DOHH2 (cell line): ENCODE measurements around the gene GTF2F2.

Experiments used
- H3F3A ChIP-seq: fragments of 200-600 bp; sonication (generic), shearing (Covaris generic); 2 replicates; pipeline ENCODE4 v1.6.0; 2016; ENCODE audit warnings: antibody characterized with exemption, mild to moderate bottlenecking; ENCODE audit not compliant: control insufficient read depth, insufficient read depth
- H3K27ac ChIP-seq: fragments of 200-600 bp; sonication (generic); 2 replicates; pipeline ENCODE4 v1.5.1; 2014; ENCODE audit warnings: low read depth, mild to moderate bottlenecking, low read length, moderate library complexity
- H3K27me3 ChIP-seq: fragments of 200-600 bp; sonication (generic); 2 replicates; pipeline ENCODE4 v1.6.1; 2014; ENCODE audit warnings: mild to moderate bottlenecking, low read length, mixed read lengths; ENCODE audit not compliant: control insufficient read depth
- H3K36me3 ChIP-seq: fragments of 200-600 bp; sonication (generic); 2 replicates; pipeline ENCODE4 v1.6.1; 2014; ENCODE audit warnings: mild to moderate bottlenecking, low read length, moderate library complexity, mixed read lengths; ENCODE audit not compliant: control insufficient read depth
- H3K4me1 ChIP-seq: fragments of 200-600 bp; sonication (generic); 2 replicates; pipeline ENCODE4 v1.6.1; 2014; ENCODE audit warnings: mild to moderate bottlenecking, low read length, mixed read lengths; ENCODE audit not compliant: control insufficient read depth
- H3K4me2 ChIP-seq: fragments of 200-600 bp; sonication (generic); 2 replicates; pipeline ENCODE4 v1.6.0; 2014; ENCODE audit warnings: mild to moderate bottlenecking, low read length, moderate library complexity
- H3K4me3 ChIP-seq: fragments of 200-600 bp; sonication (generic); 2 replicates; pipeline ENCODE4 v1.5.1; 2014; ENCODE audit warnings: mild to moderate bottlenecking, low read length, mixed read lengths
- H3K79me2 ChIP-seq: fragments of 200-600 bp; sonication (generic); 2 replicates; pipeline ENCODE4 v1.6.1; 2014; ENCODE audit warnings: mild to moderate bottlenecking, low read length, mixed read lengths; ENCODE audit not compliant: control insufficient read depth
- H3K9me2 ChIP-seq: fragments of 200-600 bp; sonication (generic); replicated peaks from 2 replicates; pipeline ENCODE4 v1.6.1; 2014; ENCODE audit warnings: mild to moderate bottlenecking, low read length, mixed read lengths; ENCODE audit not compliant: control insufficient read depth
- H3K9me3 ChIP-seq: fragments of 200-600 bp; sonication (generic); 2 replicates; pipeline ENCODE4 v1.6.1; 2014; ENCODE audit warnings: antibody characterized with exemption, low read length, mixed read lengths; ENCODE audit not compliant: control insufficient read depth, insufficient read depth
- H4K20me1 ChIP-seq: fragments of 200-600 bp; sonication (generic); 2 replicates; pipeline ENCODE4 v1.6.0; 2014; ENCODE audit warnings: low read depth, mild to moderate bottlenecking, antibody characterized with exemption, low read length, moderate library complexity; ENCODE audit not compliant: control insufficient read depth, insufficient read depth
- CTCF ChIP-seq: fragments of 200-600 bp; sonication (generic); IDR thresholded peaks from one replicate; pipeline ENCODE4 v1.5.1; 2014; ENCODE audit warnings: antibody characterized with exemption, mild to moderate bottlenecking, low read depth, low read length; ENCODE audit not compliant: poor library complexity, severe bottlenecking
- EZH2phosphoT487 ChIP-seq: fragments of 200-600 bp; sonication (generic); IDR thresholded peaks from 2 replicates; pipeline ENCODE4 v1.6.1; 2017; ENCODE audit warnings: borderline replicate concordance, mild to moderate bottlenecking, antibody characterized with exemption, low read length, moderate library complexity, mixed read lengths

The GTF2F2 gene

DNA sequence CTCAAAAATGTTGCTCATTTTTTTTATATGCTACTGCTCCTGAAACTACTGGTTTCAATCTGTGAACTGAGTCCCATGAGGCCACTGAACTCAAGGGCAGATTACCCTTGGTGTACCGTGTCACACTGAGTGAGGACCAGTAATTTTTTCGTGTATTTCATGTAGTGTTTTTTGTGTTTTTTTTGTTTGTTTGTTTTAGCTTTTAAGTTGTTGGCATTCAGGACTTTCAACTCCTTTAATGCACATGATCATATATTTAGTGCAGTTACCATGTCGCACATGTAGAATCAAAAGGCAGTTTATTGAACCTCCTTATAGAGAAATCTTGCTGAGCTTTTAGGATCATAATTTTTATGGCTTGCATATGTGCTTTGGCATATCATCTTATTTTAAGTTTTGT is 162.7 kb downstream of the GTF2F2 start:
- Histone ChIP-seq H3K9me3 (no peaks in the 10 kb centered on the region), H3K4me3 (no peak overlapping the region), H3K36me3 (peaks cover 12% of the 10 kb centered on the region), H3K9me2 (no peaks in the 10 kb centered on the region), H3K4me2 (no peak overlapping the region), H3K27ac (no peak overlapping the region), H3K27me3 (no peaks in the 10 kb centered on the region), H3K79me2 (no peaks in the 10 kb centered on the region), H4K20me1 (no peaks in the 10 kb centered on the region), H3F3A (no peaks in the 10 kb centered on the region), H3K4me1 (no peaks in the 10 kb centered on the region)
- no peak for TF ChIP-seq CTCF
- TF ChIP-seq EZH2phosphoT487: no peak

DNA sequence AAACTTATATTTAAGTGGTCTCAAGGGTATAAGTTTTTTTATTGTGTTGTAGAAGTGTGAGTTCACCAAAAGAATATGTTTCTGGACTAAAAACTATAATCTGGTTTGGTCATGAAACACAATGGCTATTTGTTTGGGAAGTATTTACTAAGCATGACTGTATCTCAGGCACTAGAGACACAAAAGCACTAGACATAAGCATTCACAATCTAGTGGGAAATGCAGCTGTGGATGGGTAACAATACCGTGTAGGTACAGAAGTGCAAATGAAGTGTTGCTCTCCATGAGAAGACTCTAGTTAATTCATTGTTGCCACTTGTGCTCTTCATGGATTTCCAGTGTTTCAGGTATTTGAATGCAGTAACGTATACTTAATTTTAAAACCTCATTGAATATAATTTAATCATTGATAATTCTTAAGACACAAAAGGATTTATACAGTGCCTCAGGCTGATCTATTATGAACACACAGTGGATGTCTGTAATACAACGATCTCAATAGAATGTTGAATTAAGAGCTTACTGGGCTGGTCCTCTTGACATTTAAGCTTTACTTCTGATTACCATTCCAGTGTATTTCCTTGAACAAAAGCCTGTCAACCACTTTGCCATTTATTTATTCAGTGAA is 169.7 kb downstream of the GTF2F2 start:
- TF ChIP-seq CTCF (no peak), EZH2phosphoT487 (no peak)
- Histone ChIP-seq H4K20me1 (no peaks in the 10 kb centered on the region), H3K4me2 (no peak overlapping the region), H3K27me3 (no peaks in the 10 kb centered on the region), H3K9me2 (no peaks in the 10 kb centered on the region), H3K79me2 (no peaks in the 10 kb centered on the region), H3K4me3 (no peak overlapping the region), H3K27ac (no peak overlapping the region), H3K4me1 (no peaks in the 10 kb centered on the region), H3K9me3 (no peaks in the 10 kb centered on the region), H3F3A (no peaks in the 10 kb centered on the region), H3K36me3 (0 out of 2 replicates have a peak, but pooled peaks cover 2% of the 10 kb centered on the region)

GRCh38 chr13:45292176-45292575 is 171.9 kb downstream of the GTF2F2 start:
- TF ChIP-seq CTCF (no peak), EZH2phosphoT487 (no peak)
- no peaks in the 10 kb centered on the region for H3K9me3 ChIP-seq

More at GRCh38 chr13:45292176-45292575, 171.9 kb downstream of the GTF2F2 start:
- no peaks in the 10 kb centered on the region for H3K79me2 ChIP-seq
- no peak overlapping the region for H3K27ac ChIP-seq
- no peak overlapping the region for H3K4me2 ChIP-seq
- H3K4me3 ChIP-seq: no peak overlapping the region
- H3K36me3 ChIP-seq: 0 out of 2 replicates have a peak, but pooled peaks cover 2% of the 10 kb centered on the region
- H3K4me1 ChIP-seq: no peaks in the 10 kb centered on the region
- no peaks in the 10 kb centered on the region for H3K9me2 ChIP-seq
- no peaks in the 10 kb centered on the region for H3F3A ChIP-seq
- H3K27me3 ChIP-seq: no peaks in the 10 kb centered on the region
- H4K20me1 ChIP-seq: no peaks in the 10 kb centered on the region
